Neutrophil (primary cell): Measurements from ENCODE around the gene ZNF664.

Experiments used
- H3K27ac ChIP-seq: fragments of 200-600 bp; sonication (generic); 2 replicates; pipeline ENCODE4 v1.5.1; 2016; ENCODE audit warnings: mild to moderate bottlenecking, moderate library complexity
- H3K27me3 ChIP-seq: fragments of 200-600 bp; sonication (generic); 2 replicates; pipeline ENCODE4 v1.6.0; 2016; ENCODE audit warnings: mild to moderate bottlenecking
- H3K36me3 ChIP-seq: fragments of 200-600 bp; sonication (generic); 2 replicates; pipeline ENCODE4 v1.5.1; 2017
- H3K4me1 ChIP-seq, 2 experiments: fragments of 200-600 bp in 1 of 2; sonication (generic) in 1 of 2; 1 replicate in 1 of 2; 2 replicates in 1 of 2; pipeline versions ENCODE4 v1.5.1 to v1.6.1; 2013 to 2016; ENCODE audit warnings: low read depth in 1 of 2, low read length in 1 of 2, mild to moderate bottlenecking in 1 of 2, moderate library complexity in 1 of 2; ENCODE audit not compliant: control insufficient read depth in 1 of 2, insufficient read depth in 1 of 2
- H3K4me3 ChIP-seq, 2 experiments: fragments of 200-600 bp in 1 of 2; sonication (generic) in 1 of 2; 1 replicate in 1 of 2; 2 replicates in 1 of 2; pipeline ENCODE4 v1.5.1; 2013 to 2016; ENCODE audit warnings: low read depth in 1 of 2, low read length in 1 of 2, mild to moderate bottlenecking in 1 of 2, moderate library complexity in 1 of 2
- H3K9me3 ChIP-seq: fragments of 200-600 bp; sonication (generic); 2 replicates; pipeline ENCODE4 v1.5.1; 2016
- TF ChIP-seq, protein P1 (sequence below): fragments of 200-600 bp; sonication (generic); IDR thresholded peaks from 2 replicates; pipeline ENCODE4 v1.5.1; 2016; ENCODE audit warnings: antibody characterized with exemption

Gene ZNF664

GRCh38 chr12:123972457-123973401 lies at the start of gene ZNF664, which contains the start of gene CCDC92:
TSS of gene ZNF664 (plus strand) at chr12:123973215. CDS start at chr12:124012145, 38,930 bp downstream.
TSS of gene CCDC92 (minus strand) at chr12:123972831. CDS start at chr12:123944305, 28,526 bp downstream.
- Histone ChIP-seq H3K27me3 (peaks cover 48% of the 10 kb centered on the region), H3K4me3 (peak within 1 kb of the TSS; percentile 59 to 83), H3K36me3 (no peaks in the 10 kb centered on the region), H3K27ac (peak within 1 kb of the TSS; percentile 48), H3K9me3 (no peaks in the 10 kb centered on the region), H3K4me1 (peaks cover 14 to 16% of the 10 kb centered on the region in 2 experiments)
- TF ChIP-seq, protein P1, sequence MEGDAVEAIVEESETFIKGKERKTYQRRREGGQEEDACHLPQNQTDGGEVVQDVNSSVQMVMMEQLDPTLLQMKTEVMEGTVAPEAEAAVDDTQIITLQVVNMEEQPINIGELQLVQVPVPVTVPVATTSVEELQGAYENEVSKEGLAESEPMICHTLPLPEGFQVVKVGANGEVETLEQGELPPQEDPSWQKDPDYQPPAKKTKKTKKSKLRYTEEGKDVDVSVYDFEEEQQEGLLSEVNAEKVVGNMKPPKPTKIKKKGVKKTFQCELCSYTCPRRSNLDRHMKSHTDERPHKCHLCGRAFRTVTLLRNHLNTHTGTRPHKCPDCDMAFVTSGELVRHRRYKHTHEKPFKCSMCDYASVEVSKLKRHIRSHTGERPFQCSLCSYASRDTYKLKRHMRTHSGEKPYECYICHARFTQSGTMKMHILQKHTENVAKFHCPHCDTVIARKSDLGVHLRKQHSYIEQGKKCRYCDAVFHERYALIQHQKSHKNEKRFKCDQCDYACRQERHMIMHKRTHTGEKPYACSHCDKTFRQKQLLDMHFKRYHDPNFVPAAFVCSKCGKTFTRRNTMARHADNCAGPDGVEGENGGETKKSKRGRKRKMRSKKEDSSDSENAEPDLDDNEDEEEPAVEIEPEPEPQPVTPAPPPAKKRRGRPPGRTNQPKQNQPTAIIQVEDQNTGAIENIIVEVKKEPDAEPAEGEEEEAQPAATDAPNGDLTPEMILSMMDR: peak; percentile 10

DNA sequence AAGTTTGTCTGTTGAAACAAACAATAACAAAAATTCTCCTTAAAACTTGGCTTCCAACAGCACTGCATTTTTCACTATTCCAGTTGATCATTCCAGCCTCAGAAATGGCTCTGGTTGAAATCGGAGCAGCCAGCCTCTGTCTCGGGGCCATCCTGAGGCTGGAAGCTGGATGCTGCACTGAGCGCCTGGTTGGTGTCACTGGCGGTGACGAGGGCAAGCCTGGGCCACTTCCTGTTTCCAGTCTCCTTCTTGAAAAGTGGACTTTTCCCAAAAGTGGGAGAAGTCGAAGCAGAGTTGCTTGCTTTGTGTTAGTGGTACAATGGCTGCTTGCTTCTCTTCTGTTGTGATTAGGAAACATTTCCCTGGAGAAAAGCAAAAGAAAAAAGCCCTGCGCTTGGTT lies 49.1 kb upstream of the ZNF664 start:
- TF ChIP-seq, protein P1: no peak
- no peak overlapping the region for H3K27ac ChIP-seq
- H3K9me3 ChIP-seq: no peaks in the 10 kb centered on the region
- peaks cover 70% of the 10 kb centered on the region for H3K36me3 ChIP-seq
- no peaks in the 10 kb centered on the region for H3K27me3 ChIP-seq
- no peaks in the 10 kb centered on the region for H3K4me1 ChIP-seq
- no peak overlapping the region for H3K4me3 ChIP-seq

- H3K4me1 ChIP-seq: no peaks in the 10 kb centered on the region
- no peaks in the 10 kb centered on the region for H3K9me3 ChIP-seq
- no peak overlapping the region for H3K27ac ChIP-seq
- TF ChIP-seq, protein P1: no peak
- no peaks in the 10 kb centered on the region for H3K27me3 ChIP-seq
- peaks cover 70% of the 10 kb centered on the region for H3K36me3 ChIP-seq
- H3K4me3 ChIP-seq: no peak overlapping the region
Observed at GRCh38 chr12:123924539-123924938, 48.5 kb upstream of the ZNF664 start.

DNA sequence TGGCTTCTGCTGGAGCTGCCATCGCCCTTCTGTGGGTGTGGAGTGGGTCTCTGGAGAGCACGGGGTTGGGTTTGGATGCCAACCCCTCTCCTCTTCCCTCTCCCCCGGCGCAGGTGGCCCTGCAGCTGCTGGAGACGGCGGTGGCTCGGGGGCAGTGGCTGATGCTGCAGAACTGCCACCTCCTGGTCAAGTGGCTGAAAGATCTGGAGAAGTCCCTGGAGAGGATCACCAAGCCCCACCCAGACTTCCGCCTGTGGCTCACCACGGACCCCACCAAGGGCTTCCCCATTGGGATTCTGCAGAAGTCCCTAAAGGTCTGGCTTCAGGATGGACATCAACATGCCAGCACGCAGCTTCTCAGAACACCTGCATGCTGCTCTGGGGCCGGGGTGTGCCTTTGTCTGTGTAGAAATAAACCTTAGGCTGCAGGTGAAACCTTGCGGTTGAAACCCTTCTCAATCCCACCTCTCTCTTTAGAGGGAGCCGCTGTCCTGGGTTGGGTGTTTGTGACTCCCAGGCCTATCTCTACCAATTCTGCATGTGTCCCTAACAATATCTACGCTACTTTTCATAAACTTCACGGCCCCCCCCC lies 44.6 kb upstream of the ZNF664 start:
- H3K36me3 ChIP-seq: peaks cover 85% of the 10 kb centered on the region
- H3K27ac ChIP-seq: no peak overlapping the region
- no peaks in the 10 kb centered on the region for H3K9me3 ChIP-seq
- no peaks in the 10 kb centered on the region for H3K4me1 ChIP-seq
- H3K27me3 ChIP-seq: no peaks in the 10 kb centered on the region
- H3K4me3 ChIP-seq: no peak overlapping the region
- TF ChIP-seq, protein P1: no peak

GRCh38 chr12:123928897-123929296 lies 44.1 kb upstream of the ZNF664 start:
- no peak overlapping the region for H3K4me3 ChIP-seq
- no peak overlapping the region for H3K27ac ChIP-seq
- H3K27me3 ChIP-seq: no peaks in the 10 kb centered on the region
- TF ChIP-seq, protein P1: no peak
- no peaks in the 10 kb centered on the region for H3K9me3 ChIP-seq
- no peaks in the 10 kb centered on the region for H3K4me1 ChIP-seq
- H3K36me3 ChIP-seq: peaks cover 85% of the 10 kb centered on the region
